Measurements from ENCODE around the gene NEUROD4. TPM values are rescaled to one million over a fixed set of nuclear protein-coding genes. Genes with fewer than 3 reads are reported as not detected.

NEUROD4 gene
- total RNA-seq, 4 donors from 2014 or later, result not detected

GRCh38 chr12:55036326-55037115 is 16.7 kb downstream of the NEUROD4 start:
- Histone ChIP-seq H3K4me1 (no peaks in the 10 kb centered on the region), H3K4me3 (no peak overlapping the region), H3K36me3 (no peaks in the 10 kb centered on the region), H3K9me3 (no peaks in the 10 kb centered on the region), H3K27ac (no peak overlapping the region), H3K27me3 (peaks cover 0 to 4% of the 10 kb centered on the region in 2 donors)
- TF ChIP-seq EP300 (IDR thresholded peaks at IDR 0.05) (no peak), POLR2A (IDR thresholded peaks at IDR 0.05) (no peak)
- no peak for DNase-seq (ENCODE audit: low spot score in 2 of 2)
- 81 to 83% methylated on average over 5 of the region's 5 CpGs for WGBS, 2 donors

- peaks cover 0 to 3% of the 10 kb centered on the region in 2 donors for H3K27me3 ChIP-seq
- H3K4me3 ChIP-seq, result no peak overlapping the region
- no peak for DNase-seq (ENCODE audit: low spot score in 2 of 2)
- no peaks in the 10 kb centered on the region for H3K36me3 ChIP-seq
- no peaks in the 10 kb centered on the region for H3K4me1 ChIP-seq
- TF ChIP-seq EP300 (IDR thresholded peaks at IDR 0.05), result no peak
- TF ChIP-seq CTCF (IDR thresholded peaks at IDR 0.05), result no peak
- no peak for TF ChIP-seq POLR2A (IDR thresholded peaks at IDR 0.05)
- WGBS, 2 donors, result 80 to 89% methylated on average over 5 of the region's 5 CpGs
- no peaks in the 10 kb centered on the region for H3K9me3 ChIP-seq
- no peak overlapping the region for H3K27ac ChIP-seq
Measured at GRCh38 chr12:55037351-55037987, 17.7 kb downstream of the NEUROD4 start.

GRCh38 chr12:55039395-55040354 is 19.9 kb downstream of the NEUROD4 start:
- no peak for DNase-seq (ENCODE audit: low spot score in 2 of 2)
- no peak for TF ChIP-seq CTCF (IDR thresholded peaks at IDR 0.05)
- no peak for TF ChIP-seq POLR2A (IDR thresholded peaks at IDR 0.05)
- no peak for TF ChIP-seq EP300 (IDR thresholded peaks at IDR 0.05)
- H3K9me3 ChIP-seq, result no peaks in the 10 kb centered on the region
- H3K27me3 ChIP-seq, result peaks cover 0 to 3% of the 10 kb centered on the region in 2 donors
- H3K27ac ChIP-seq, result no peak overlapping the region
- 56 to 59% methylated on average over 10 of the region's 10 CpGs for WGBS, 2 donors
- no peak overlapping the region for H3K4me3 ChIP-seq
- H3K36me3 ChIP-seq, result no peaks in the 10 kb centered on the region
- no peaks in the 10 kb centered on the region for H3K4me1 ChIP-seq

GRCh38 chr12:55041345-55042055 is 21.7 kb downstream of the NEUROD4 start:
- TF ChIP-seq CTCF (IDR thresholded peaks at IDR 0.05) (no peak), POLR2A (IDR thresholded peaks at IDR 0.05) (no peak), EP300 (IDR thresholded peaks at IDR 0.05) (no peak)

DNA sequence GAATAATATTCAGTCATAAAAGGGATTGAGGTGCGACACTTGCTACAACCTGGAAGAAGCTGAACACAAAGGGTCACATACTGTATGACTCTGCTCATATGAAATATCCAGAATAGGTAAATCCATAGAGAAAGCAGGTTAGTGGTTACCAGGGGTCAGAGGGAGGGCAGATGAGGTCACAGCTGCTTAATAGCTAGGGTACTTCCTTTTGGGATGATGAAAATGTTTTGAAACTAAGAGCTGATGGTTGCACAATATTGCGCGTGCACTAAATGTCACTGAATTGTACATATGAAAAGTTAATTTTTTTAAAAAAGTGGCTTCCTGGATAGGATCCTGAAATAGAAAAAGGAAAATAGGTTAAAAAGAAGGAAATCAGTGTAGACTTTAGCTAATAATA is 23.8 kb downstream of the NEUROD4 start:
- WGBS, 2 donors, result 89 to 91% methylated on average over 3 of the region's 3 CpGs
- peak in 1 of 2 donors; percentile 50 for DNase-seq (ENCODE audit: low spot score in 2 of 2)

More at GRCh38 chr12:55041345-55042055, 21.7 kb downstream of the NEUROD4 start:
- H3K4me1 ChIP-seq, result no peaks in the 10 kb centered on the region
- H3K9me3 ChIP-seq, result no peaks in the 10 kb centered on the region
- no peak overlapping the region for H3K4me3 ChIP-seq
- H3K36me3 ChIP-seq, result no peaks in the 10 kb centered on the region
- DNase-seq (ENCODE audit: low spot score in 2 of 2), result no peak
- WGBS, 2 donors, result 61 to 69% methylated on average over 4 of the region's 4 CpGs
- H3K27ac ChIP-seq, result no peak overlapping the region
- H3K27me3 ChIP-seq, result no peaks in the 10 kb centered on the region

More for the DNA sequence above, 23.8 kb downstream of the NEUROD4 start:
- Histone ChIP-seq H3K9me3 (no peaks in the 10 kb centered on the region), H3K4me3 (no peak overlapping the region), H3K4me1 (no peaks in the 10 kb centered on the region), H3K27me3 (no peaks in the 10 kb centered on the region), H3K36me3 (no peaks in the 10 kb centered on the region), H3K27ac (no peak overlapping the region)
- TF ChIP-seq EP300 (IDR thresholded peaks at IDR 0.05), result peak; percentile 41 to 72
- no peak for TF ChIP-seq POLR2A (IDR thresholded peaks at IDR 0.05)

Measured in tibial nerve (tissue), 4 donors.